RWPE2 (cell line): ENCODE results near the gene FSTL5.

Source experiments
- ATAC-seq: fragments of 200-7000 bp; cut with Tn5 transposase; 3 replicates; pipeline ENCODE4 v1.9.1; 2021; ENCODE audit warnings: low read depth
- DNase-seq: peaks from one replicate; pipeline ENCODE4 v3.0.0-alpha.2; 2020; ENCODE audit warnings: low spot score
- H3K27ac ChIP-seq: fragments of 450-650 bp; 2 replicates; pipeline ENCODE4 v1.5.1; 2017; ENCODE audit warnings: mild to moderate bottlenecking; ENCODE audit not compliant: poor library complexity, severe bottlenecking
- H3K27me3 ChIP-seq: fragments of 250-450 bp; sonication (Bioruptor Pico); 2 replicates; pipeline ENCODE4 v1.5.1; 2021; ENCODE audit warnings: mild to moderate bottlenecking, moderate library complexity; ENCODE audit not compliant: insufficient read depth, poor library complexity, severe bottlenecking
- H3K36me3 ChIP-seq: fragments of 250-450 bp; sonication (Bioruptor Pico); 2 replicates; pipeline ENCODE4 v1.5.1; 2020; ENCODE audit warnings: low read depth, mild to moderate bottlenecking, moderate library complexity
- H3K4me1 ChIP-seq: fragments of 250-450 bp; sonication (Bioruptor Pico); 2 replicates; pipeline ENCODE4 v1.5.1; 2021; ENCODE audit warnings: mild to moderate bottlenecking, moderate library complexity; ENCODE audit not compliant: insufficient read depth, poor library complexity, severe bottlenecking
- H3K4me3 ChIP-seq: fragments of 250-450 bp; sonication (Bioruptor Pico); 2 replicates; pipeline ENCODE4 v1.5.1; 2021; ENCODE audit warnings: mild to moderate bottlenecking, moderate library complexity; ENCODE audit not compliant: severe bottlenecking
- H3K9me3 ChIP-seq: fragments of 250-450 bp; sonication (Bioruptor Pico); 2 replicates; pipeline ENCODE4 v1.5.1; 2021; ENCODE audit warnings: mild to moderate bottlenecking, moderate library complexity; ENCODE audit not compliant: severe bottlenecking
- CTCF ChIP-seq: fragments of 450-650 bp; IDR thresholded peaks from one replicate; pipeline ENCODE4 v1.5.1; 2017; ENCODE audit warnings: mild to moderate bottlenecking, moderate library complexity; ENCODE audit not compliant: poor library complexity, severe bottlenecking

The FSTL5 gene

GRCh38 chr4:162151386-162151785 is 12.4 kb downstream of the FSTL5 start:
- H3K4me3 ChIP-seq, result no peak overlapping the region
- ATAC-seq (no peak), DNase-seq (no peak)
- H3K36me3 ChIP-seq, result no peaks in the 10 kb centered on the region
- H3K27me3 ChIP-seq, result peaks cover 3% of the 10 kb centered on the region
- H3K4me1 ChIP-seq, result no peaks in the 10 kb centered on the region
- no peak overlapping the region for H3K27ac ChIP-seq
- TF ChIP-seq CTCF, result no peak
- H3K9me3 ChIP-seq, result no peaks in the 10 kb centered on the region

GRCh38 chr4:162149644-162150043 is 14.2 kb downstream of the FSTL5 start:
- Histone ChIP-seq H3K9me3 (no peaks in the 10 kb centered on the region), H3K36me3 (no peaks in the 10 kb centered on the region), H3K4me1 (no peaks in the 10 kb centered on the region), H3K27ac (no peak overlapping the region), H3K4me3 (no peak overlapping the region), H3K27me3 (peaks cover 3% of the 10 kb centered on the region)
- TF ChIP-seq CTCF, result no peak
- ATAC-seq (no peak), DNase-seq (no peak)

GRCh38 chr4:162140051-162140683 is 23.6 kb downstream of the FSTL5 start:
- no peak for TF ChIP-seq CTCF
- ATAC-seq, result no peak
- Histone ChIP-seq H3K36me3 (no peaks in the 10 kb centered on the region), H3K27ac (no peak overlapping the region), H3K27me3 (no peaks in the 10 kb centered on the region), H3K9me3 (no peaks in the 10 kb centered on the region), H3K4me1 (no peaks in the 10 kb centered on the region), H3K4me3 (no peak overlapping the region)
- DNase-seq, result no peak

- no peak for TF ChIP-seq CTCF
- no peak overlapping the region for H3K27ac ChIP-seq
- no peak for ATAC-seq
Observed at GRCh38 chr4:162139412-162139811, 24.4 kb downstream of the FSTL5 start.

GRCh38 chr4:162131256-162131655 is 32.5 kb downstream of the FSTL5 start:
- no peak overlapping the region for H3K4me3 ChIP-seq
- no peaks in the 10 kb centered on the region for H3K4me1 ChIP-seq
- TF ChIP-seq CTCF, result peak; percentile 21
- no peaks in the 10 kb centered on the region for H3K27me3 ChIP-seq
- no peaks in the 10 kb centered on the region for H3K9me3 ChIP-seq
- no peak overlapping the region for H3K27ac ChIP-seq
- no peaks in the 10 kb centered on the region for H3K36me3 ChIP-seq
- ATAC-seq (no peak), DNase-seq (no peak)

More at GRCh38 chr4:162139412-162139811, 24.4 kb downstream of the FSTL5 start:
- Histone ChIP-seq H3K9me3 (no peaks in the 10 kb centered on the region), H3K4me1 (no peaks in the 10 kb centered on the region), H3K27me3 (no peaks in the 10 kb centered on the region), H3K4me3 (no peak overlapping the region), H3K36me3 (no peaks in the 10 kb centered on the region)
- DNase-seq, result no peak
